K562 (cell line): ENCODE data around the gene INSL3. TPM values are rescaled to one million over a fixed set of nuclear protein-coding genes. Genes with fewer than 3 reads are reported as not detected.

Source experiments
- ATAC-seq: fragments of 200-7000 bp; cut with Tn5 transposase; 3 replicates; pipeline ENCODE4 v1.9.1; 2020; ENCODE audit warnings: moderate library complexity
- BruUV-seq: library from RNA; stranded (reverse); fragments of 400-500 nt; replicated peaks from 2 replicates; lab custom pipeline; 2021; lab: Mats Ljungman, UMichigan
- CTCF ChIA-PET: fragments of 300-600 bp; formaldehyde crosslinking; extraction: SDS; loops from one replicate; lab custom pipeline; 2021; ENCODE audit warnings: low intra/inter-chr PET ratio; lab: Yijun Ruan, JAX
- POLR2A ChIA-PET: fragments of 300-600, 350-650 bp; sonication (Branson Sonifier 250); formaldehyde crosslinking; extraction: SDS; loops from one replicate; lab custom pipeline; 2021; ENCODE audit warnings: antibody characterized with exemption, inconsistent platforms; lab: Yijun Ruan, JAX
- DNase-seq, 4 experiments: peaks; one replicate each; pipeline versions ENCODE4 v3.0.0 to v3.0.0-alpha.2; 2011 to 2018; ENCODE audit warnings: low spot score in 3 of 4, mixed read lengths in 3 of 4; ENCODE audit errors: extremely low read depth in 1 of 4
- FAIRE-seq: peaks from 2 replicates; lab custom pipeline; 2011; peaks lifted over from hg19 to GRCh38; lab: Jason Lieb, UNC
- H2AFZ ChIP-seq: 2 replicates; pipeline ENCODE4 v1.6.0; 2011; ENCODE audit warnings: low read depth, low read length, control low read depth, inconsistent platforms
- H3K27ac ChIP-seq: fragments of 200-600 bp; 3 replicates; pipeline ENCODE4 v1.8.0; 2011; ENCODE audit warnings: low read depth, mild to moderate bottlenecking, control low read depth, inconsistent platforms, low read length, moderate library complexity, mixed read lengths; ENCODE audit errors: extremely low read depth
- H3K27me3 ChIP-seq, 2 experiments: fragments of 300-600 bp in 1 of 2; 2 replicates in 1 of 2; 3 replicates in 1 of 2; pipeline versions ENCODE4 v1.6.0 to v1.8.0; 2011; ENCODE audit warnings: inconsistent platforms in 2 of 2, low read length in 2 of 2, mild to moderate bottlenecking in 1 of 2, mixed read lengths in 1 of 2, moderate library complexity in 1 of 2; ENCODE audit not compliant: control insufficient read depth in 2 of 2, insufficient read depth in 2 of 2
- H3K36me3 ChIP-seq: fragments of 300-600 bp; 3 replicates; pipeline ENCODE4 v1.8.0; 2011; ENCODE audit warnings: mild to moderate bottlenecking, low read length, inconsistent platforms; ENCODE audit not compliant: control insufficient read depth, insufficient read depth
- H3K4me1 ChIP-seq, 2 experiments: fragments of 200-600 bp in 1 of 2; replicated peaks in 1 of 2; 2 replicates in 1 of 2; 3 replicates in 1 of 2; pipeline versions ENCODE4 v1.5.1 to v1.8.0; 2011; ENCODE audit warnings: inconsistent platforms in 2 of 2, low read length in 2 of 2, mild to moderate bottlenecking in 1 of 2, mixed read lengths in 1 of 2, moderate library complexity in 1 of 2; ENCODE audit not compliant: control insufficient read depth in 2 of 2, insufficient read depth in 2 of 2
- H3K4me2 ChIP-seq: 2 replicates; pipeline ENCODE4 v1.6.1; 2011; ENCODE audit warnings: low read length, control low read depth, inconsistent platforms, mixed read lengths; ENCODE audit not compliant: insufficient read depth
- H3K4me3 ChIP-seq: fragments of 200-600 bp; sonication (generic), shearing (Covaris generic); 2 replicates; pipeline ENCODE4 v1.5.1; 2016; ENCODE audit warnings: control low read depth, inconsistent platforms
- H3K79me2 ChIP-seq: fragments of 200-600 bp; 3 replicates; pipeline ENCODE4 v1.8.0; 2011; ENCODE audit warnings: low read length, inconsistent platforms; ENCODE audit not compliant: control insufficient read depth, insufficient read depth
- H3K9ac ChIP-seq, 2 experiments: 2 replicates each; pipeline versions ENCODE4 v1.6.0 to v1.6.1; 2011; ENCODE audit warnings: low read depth in 2 of 2, low read length in 2 of 2, control low read depth in 1 of 2, inconsistent platforms in 1 of 2, mild to moderate bottlenecking in 1 of 2, mixed read lengths in 1 of 2; ENCODE audit not compliant: insufficient read depth in 1 of 2
- H3K9me1 ChIP-seq: one replicate; pipeline ENCODE4 v1.6.0; 2011; ENCODE audit warnings: inconsistent platforms, mild to moderate bottlenecking, low read length, moderate library complexity; ENCODE audit not compliant: control insufficient read depth, insufficient read depth
- H3K9me3 ChIP-seq: replicated peaks from 2 replicates; pipeline ENCODE4 v1.5.1; 2011; ENCODE audit warnings: low read depth, low read length, inconsistent platforms; ENCODE audit not compliant: control insufficient read depth, insufficient read depth
- H4K20me1 ChIP-seq: replicated peaks from 2 replicates; pipeline ENCODE4 v1.6.1; 2011; ENCODE audit warnings: low read length, inconsistent platforms, mixed read lengths; ENCODE audit not compliant: control insufficient read depth, insufficient read depth
- ATF3 ChIP-seq, 2 experiments: fragments of 450-650 bp in 1 of 2; sonication (generic) in 1 of 2; formaldehyde crosslinking in 1 of 2; IDR thresholded peaks in 1 of 2; conservative IDR thresholded peaks in 1 of 2; 2 replicates each; pipeline versions ENCODE4 v1.6.1 to v1.8.1; 2016 to 2023; ENCODE audit warnings: mild to moderate bottlenecking in 2 of 2, moderate library complexity in 2 of 2, inconsistent platforms in 1 of 2, missing genetic modification reagents in 1 of 2
- EP300 ChIP-seq: IDR thresholded peaks from 2 replicates; pipeline ENCODE4 v1.6.1; 2012; ENCODE audit warnings: low read length, improper control_type of control experiment
- HMGN3 ChIP-seq: IDR thresholded peaks from 2 replicates; pipeline ENCODE4 v1.6.1; 2011; ENCODE audit warnings: borderline replicate concordance, low read depth, mild to moderate bottlenecking, mixed read lengths, low read length; ENCODE audit not compliant: insufficient read length; ENCODE audit errors: extremely low read depth
- KDM1A ChIP-seq, 2 experiments: fragments of 450-650 bp; IDR thresholded peaks; 2 replicates each; pipeline ENCODE4 v1.6.1; 2016; ENCODE audit warnings: mild to moderate bottlenecking in 2 of 2
- PHF8 ChIP-seq: fragments of 200-600 bp; sonication (generic); IDR thresholded peaks from 2 replicates; pipeline ENCODE4 v1.6.1; 2012; ENCODE audit warnings: mixed run types, mild to moderate bottlenecking, inconsistent platforms, low read length, moderate library complexity, borderline replicate concordance
- SRSF7 ChIP-seq: fragments of 200-400 bp; formaldehyde crosslinking; optimal IDR thresholded peaks from 2 replicates; pipeline ENCODE3; 2017; ENCODE audit warnings: mild to moderate bottlenecking, low read depth, low read length
- USF2 ChIP-seq: sonication (generic); formaldehyde crosslinking; IDR thresholded peaks from 2 replicates; pipeline ENCODE4 v1.5.0; 2020; ENCODE audit warnings: missing genetic modification reagents
- ZFP36 ChIP-seq: fragments of 150-350 bp; IDR thresholded peaks from 2 replicates; pipeline ENCODE4 v1.6.1; 2018; ENCODE audit warnings: low read length, low read depth; ENCODE audit not compliant: partially characterized antibody
- ZNF263 ChIP-seq: sonication (generic); formaldehyde crosslinking; IDR thresholded peaks from 2 replicates; pipeline ENCODE4 v1.8.0; 2022; ENCODE audit warnings: mild to moderate bottlenecking, missing genetic modification reagents, borderline replicate concordance
- ZNF398 ChIP-seq: fragments of 250-450 bp; sonication (Bioruptor Pico); IDR thresholded peaks from 2 replicates; pipeline ENCODE4 v1.8.0; 2021; ENCODE audit warnings: moderate library complexity, mild to moderate bottlenecking, inconsistent platforms
- ZNF766 ChIP-seq: fragments of 200-800 bp; sonication (Bioruptor generic); conservative IDR thresholded peaks from 2 replicates; pipeline ENCODE4 v1.6.1; 2016; ENCODE audit warnings: missing genetic modification characterization, missing compliant biosample characterization
- WGBS: fragments of 100-300 bp; shearing (Covaris generic); methylation state at CpG from one replicate; pipeline ENCODE4 v1.1.6; 2016; ENCODE audit warnings: low coverage, mixed read lengths; ENCODE audit not compliant: insufficient coverage; ENCODE audit errors: missing lambda C conversion rate; 5-methylcytosine and 5-hydroxymethylcytosine counted together
- in situ Hi-C: fragments of 300-500 bp; cut with MboI; formaldehyde crosslinking; loops from 4 replicates; pipeline ENCODE4 v1.15.0; 2018; ENCODE audit warnings: inconsistent platforms, mixed read lengths
- intact Hi-C: fragments of 100-400 bp; cut with micrococcal nuclease; formaldehyde crosslinking; loops from 2 replicates; pipeline ENCODE4 v1.14.2; 2022
- polyA plus RNA-seq, 8 experiments: library from polyadenylated mRNA; depleted of rRNA in 4 of 8; stranded (reverse) in 5 of 8; unstranded in 3 of 8; fragments of >200 nt; fragmentation: Nextera tagmentation in 2 of 8; fragmentation: Illumina TruSeq in 1 of 8; extraction: Ambion mirVana in 2 of 8; extraction: Trizol in 1 of 8; gene quantifications; 2 replicates each; pipeline versions ENCODE4 v1.2.1 to v1.2.3, GENCODE V29; 2011 to 2014; ENCODE audit warnings: inconsistent platforms in 1 of 8, missing spikeins in 1 of 8
- total RNA-seq, 7 experiments: library from RNA; depleted of rRNA in 6 of 7; stranded (reverse); fragments of >200 nt in 6 of 7; fragmentation: Illumina TruSeq in 2 of 7; extraction: Trizol in 2 of 7; gene quantifications; 2 replicates each; pipeline versions ENCODE4 v1.2.1 to v1.2.3, GENCODE V29; 2011 to 2021; ENCODE audit warnings: low replicate concordance in 1 of 7

Gene INSL3
- total and polyA plus RNA-seq, 9 of the 15 experiments (the other 6 are each of a cell fraction or from before 2014, with no cell fraction given) = not detected

GRCh38 chr19:17780781-17781180 is 40.5 kb downstream of the INSL3 start:
- Histone ChIP-seq H3K79me2 (no peaks in the 10 kb centered on the region), H3K4me1 (peaks cover 10 to 47% of the 10 kb centered on the region in 2 experiments; a peak in 4 of 5 replicates), H3K4me3 (no peak overlapping the region), H3K9ac (no peak overlapping the region), H4K20me1 (peaks cover 11% of the 10 kb centered on the region; the same call in 1 of the 2 replicates), H3K27me3 (no peaks in the 10 kb centered on the region), H3K27ac (no peak overlapping the region), H3K4me2 (no peak overlapping the region), H3K9me1 (no peaks in the 10 kb centered on the region), H3K9me3 (no peaks in the 10 kb centered on the region), H2AFZ (no peak overlapping the region), H3K36me3 (peaks cover 50% of the 10 kb centered on the region; the same call in 2 of the 3 replicates)
- intact Hi-C loops = no loop called here
- DNase-seq (no peak), FAIRE-seq (no peak), ATAC-seq (no peak)
- BruUV-seq = no TSS peak
- in situ Hi-C loops = no loop called here
- POLR2A ChIA-PET = interaction anchor here (0.6 kb wide), 1 partner anchor 169 kb away, joined by 3 read pairs; no protein-coding TSS in a partner anchor
- CTCF ChIA-PET = no interaction called here
- 93% methylated on average over 2 of the region's 2 CpGs for WGBS
- TF ChIP-seq ZNF398 (CRISPR knock-in tag) (no peak), SRSF7 (no peak), ZNF766 (CRISPR knock-in tag) (no peak), EP300 (no peak), USF2 (CRISPR knock-in tag) (no peak), HMGN3 (no peak), ATF3 (IDR thresholded peaks at IDR 0.05) (no peak), ATF3 (CRISPR knock-in tag; conservative IDR thresholded peaks at IDR 0.05) (no peak), PHF8 (no peak), KDM1A (IDR thresholded peaks at IDR 0.05) (0 out of 4 replicates have a peak, but pooled peaks of 1 of the 2 experiments have one; percentile 36), ZNF263 (0 out of 2 replicates have a peak, but pooled peaks have one; percentile 3), ZFP36 (peak; percentile 15)
